ENCODE measurements around the gene NELFCD. TPM values are rescaled to one million over a fixed set of nuclear protein-coding genes. Genes with fewer than 3 reads are reported as not detected.

Gene NELFCD
- polyA plus RNA-seq, 3 donors from 2014 or later, result 67.1 to 104 (median 71.7) TPM

GRCh38 chr20:59003836-59004492, 22.9 kb downstream of the NELFCD start:
- Mint-ChIP-seq H3K4me1 (peaks cover 33 to 36% of the 10 kb centered on the region in 2 donors), H3K36me3 (no peaks in the 10 kb centered on the region), H3K9me3 (no peaks in the 10 kb centered on the region), H3K27me3 (ENCODE audit: low read depth in 3 of 3) (peaks cover 0 to 2% (median 1%) of the 10 kb centered on the region in 3 donors), H3K4me3 (peak overlapping the region in 3 of 5 donors; percentile 75 to 77 (median 76)), H3K27ac (peak overlapping the region in 4 of 6 donors; percentile 40 to 84 (median 80))
- no peak for DNase-seq

- peak overlapping the region in 5 of 6 donors; percentile 5 to 84 (median 65) for H3K27ac Mint-ChIP-seq
- peak; percentile 24 to 25 (median 25) for DNase-seq
- H3K36me3 Mint-ChIP-seq, result no peaks in the 10 kb centered on the region
- peaks cover 33 to 36% of the 10 kb centered on the region in 2 donors for H3K4me1 Mint-ChIP-seq
- peaks cover 0 to 2% (median 0%) of the 10 kb centered on the region in 3 donors for H3K27me3 Mint-ChIP-seq (ENCODE audit: low read depth in 3 of 3)
- H3K9me3 Mint-ChIP-seq, result no peaks in the 10 kb centered on the region
- peak overlapping the region; percentile 66 to 77 (median 75) for H3K4me3 Mint-ChIP-seq
These were observed 23.4 kb downstream of the NELFCD start for GRCh38 chr20:59004493-59004762.

- Mint-ChIP-seq H3K27me3 (ENCODE audit: low read depth in 3 of 3) (peaks cover 0 to 2% (median 0%) of the 10 kb centered on the region in 3 donors), H3K36me3 (no peaks in the 10 kb centered on the region), H3K4me1 (peaks cover 33 to 36% of the 10 kb centered on the region in 2 donors), H3K4me3 (peak overlapping the region; percentile 66 to 77 (median 75)), H3K27ac (peak overlapping the region; percentile 36 to 84 (median 68)), H3K9me3 (no peaks in the 10 kb centered on the region)
- peak; percentile 21 to 34 (median 32) for DNase-seq
These were observed 23.9 kb downstream of the NELFCD start for GRCh38 chr20:59004763-59005522.

GRCh38 chr20:59005523-59006166, 24.6 kb downstream of the NELFCD start:
- Mint-ChIP-seq H3K36me3 (no peaks in the 10 kb centered on the region), H3K27me3 (ENCODE audit: low read depth in 3 of 3) (peaks cover 0 to 2% (median 0%) of the 10 kb centered on the region in 3 donors), H3K4me3 (peak overlapping the region; percentile 72 to 77 (median 75)), H3K4me1 (peaks cover 33 to 36% of the 10 kb centered on the region in 2 donors), H3K9me3 (no peaks in the 10 kb centered on the region), H3K27ac (peak overlapping the region; percentile 36 to 84 (median 68))
- DNase-seq, result no peak

GRCh38 chr20:59006167-59006863, 25.3 kb downstream of the NELFCD start:
- no peak for DNase-seq
- Mint-ChIP-seq H3K9me3 (no peaks in the 10 kb centered on the region), H3K4me1 (peaks cover 33 to 36% of the 10 kb centered on the region in 2 donors), H3K36me3 (no peaks in the 10 kb centered on the region), H3K27ac (peak overlapping the region in 1 of 6 donors; percentile 23), H3K4me3 (peak overlapping the region; percentile 72 to 76 (median 75)), H3K27me3 (ENCODE audit: low read depth in 3 of 3) (peaks cover 0 to 4% (median 2%) of the 10 kb centered on the region in 3 donors)

- Mint-ChIP-seq H3K27ac (peak within 1 kb of the TSS in 4 of 6 donors; percentile 23 to 72 (median 32)), H3K36me3 (no peaks in the 10 kb centered on the region), H3K9me3 (no peaks in the 10 kb centered on the region), H3K4me1 (peaks cover 33 to 36% of the 10 kb centered on the region in 2 donors), H3K4me3 (peak within 1 kb of the TSS; percentile 75 to 85 (median 77)), H3K27me3 (ENCODE audit: low read depth in 3 of 3) (peaks cover 0 to 4% (median 2%) of the 10 kb centered on the region in 3 donors)
- peak; percentile 42 to 51 (median 48) for DNase-seq
These were observed 26.0 kb downstream of the NELFCD start, which contains the start of gene CTSZ for GRCh38 chr20:59006864-59007664. TSS of gene CTSZ (minus strand) at chr20:59007254. CDS start at chr20:59007128, 126 bp downstream.

GRCh38 chr20:59007665-59008511, 26.8 kb downstream of the NELFCD start:
- H3K4me1 Mint-ChIP-seq, result peaks cover 30 to 33% of the 10 kb centered on the region in 2 donors
- DNase-seq, result no peak
- peaks cover 0 to 3% (median 0%) of the 10 kb centered on the region in 3 donors for H3K36me3 Mint-ChIP-seq
- peaks cover 0 to 4% (median 2%) of the 10 kb centered on the region in 3 donors for H3K27me3 Mint-ChIP-seq (ENCODE audit: low read depth in 3 of 3)
- H3K27ac Mint-ChIP-seq, result peak overlapping the region in 3 of 6 donors; percentile 28 to 72 (median 36)
- H3K9me3 Mint-ChIP-seq, result no peaks in the 10 kb centered on the region
- peak overlapping the region; percentile 70 to 85 (median 77) for H3K4me3 Mint-ChIP-seq

- peaks cover under 1 to 4% (median 2%) of the 10 kb centered on the region in 3 donors for H3K27me3 Mint-ChIP-seq (ENCODE audit: low read depth in 3 of 3)
- H3K36me3 Mint-ChIP-seq, result peaks cover 0 to 8% (median 0%) of the 10 kb centered on the region in 3 donors
- peaks cover 31 to 35% of the 10 kb centered on the region in 2 donors for H3K4me1 Mint-ChIP-seq
- no peak overlapping the region for H3K27ac Mint-ChIP-seq
- peak overlapping the region in 3 of 5 donors; percentile 32 to 81 (median 65) for H3K4me3 Mint-ChIP-seq
- no peaks in the 10 kb centered on the region for H3K9me3 Mint-ChIP-seq
- DNase-seq, result no peak
These were observed 27.8 kb downstream of the NELFCD start for GRCh38 chr20:59008715-59009336.

- no peak for DNase-seq
- H3K4me1 Mint-ChIP-seq, result peaks cover 26 to 30% of the 10 kb centered on the region in 2 donors
- H3K36me3 Mint-ChIP-seq, result peaks cover 0 to 8% (median 3%) of the 10 kb centered on the region in 3 donors
- H3K27me3 Mint-ChIP-seq (ENCODE audit: low read depth in 3 of 3), result peaks cover 0 to 4% (median 2%) of the 10 kb centered on the region in 3 donors
- no peak overlapping the region for H3K4me3 Mint-ChIP-seq
- H3K9me3 Mint-ChIP-seq, result no peaks in the 10 kb centered on the region
- H3K27ac Mint-ChIP-seq, result no peak overlapping the region
These were observed 29.4 kb downstream of the NELFCD start for GRCh38 chr20:59010321-59010994.

- no peak for DNase-seq
- peaks cover 0 to 4% (median 3%) of the 10 kb centered on the region in 3 donors for H3K27me3 Mint-ChIP-seq (ENCODE audit: low read depth in 3 of 3)
These were observed 30.2 kb downstream of the NELFCD start for GRCh38 chr20:59010995-59011873.

More at GRCh38 chr20:59010995-59011873, 30.2 kb downstream of the NELFCD start:
- Mint-ChIP-seq H3K27ac (no peak overlapping the region), H3K36me3 (peaks cover 0 to 8% (median 3%) of the 10 kb centered on the region in 3 donors), H3K4me1 (peaks cover 21 to 25% of the 10 kb centered on the region in 2 donors), H3K4me3 (no peak overlapping the region), H3K9me3 (no peaks in the 10 kb centered on the region)
